Epithelial cell of proximal tubule (primary cell): ENCODE results near the gene SPACA5B. TPM values are rescaled to one million over a fixed set of nuclear protein-coding genes. Genes with fewer than 3 reads are reported as not detected.
"Not testable (repeated sequence)": the region's sequence is repeated elsewhere in the genome, so short reads cannot be mapped to it uniquely, and the experiment has no call there.

Experiments used
- DNase-seq: peaks from one replicate; pipeline ENCODE4 v3.0.0-alpha.2; 2011; ENCODE audit warnings: low read depth
- H3K4me3 ChIP-seq: 2 replicates; pipeline ENCODE4 v1.5.1; 2011; ENCODE audit warnings: low read depth, mild to moderate bottlenecking, low read length
- total RNA-seq: library from RNA; depleted of rRNA; stranded (reverse); fragments of >200 nt; gene quantifications from 2 replicates; pipeline ENCODE4 v1.2.3, GENCODE V29; 2015
- TF ChIP-seq, protein P1 (sequence below): conservative IDR thresholded peaks from 2 replicates; pipeline ENCODE4 v1.5.1; 2012; ENCODE audit warnings: low read depth, mild to moderate bottlenecking, low read length

Gene SPACA5B
- total RNA-seq, 1 donor from 2014 or later: not detected

DNA sequence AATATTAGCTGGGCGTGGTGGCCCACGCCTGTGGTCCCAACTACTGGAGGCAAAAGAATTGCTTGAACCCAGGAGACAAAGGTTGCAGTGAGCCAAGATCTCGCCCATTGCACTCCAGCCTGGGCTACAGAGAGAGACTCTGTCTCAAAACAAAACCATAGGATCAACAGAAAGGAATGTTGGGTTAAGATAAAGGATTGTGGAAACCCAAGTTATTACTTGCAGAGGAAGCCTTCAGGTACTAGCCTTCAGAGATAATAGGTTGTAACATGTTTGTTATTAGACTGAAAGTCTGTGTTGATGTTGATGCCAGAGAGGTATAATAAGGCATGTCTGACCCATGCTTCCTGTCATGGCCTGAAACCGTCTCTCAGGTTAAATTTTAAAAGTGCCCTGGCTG, 49.3 kb downstream of the SPACA5B start:
- TF ChIP-seq, protein P1, sequence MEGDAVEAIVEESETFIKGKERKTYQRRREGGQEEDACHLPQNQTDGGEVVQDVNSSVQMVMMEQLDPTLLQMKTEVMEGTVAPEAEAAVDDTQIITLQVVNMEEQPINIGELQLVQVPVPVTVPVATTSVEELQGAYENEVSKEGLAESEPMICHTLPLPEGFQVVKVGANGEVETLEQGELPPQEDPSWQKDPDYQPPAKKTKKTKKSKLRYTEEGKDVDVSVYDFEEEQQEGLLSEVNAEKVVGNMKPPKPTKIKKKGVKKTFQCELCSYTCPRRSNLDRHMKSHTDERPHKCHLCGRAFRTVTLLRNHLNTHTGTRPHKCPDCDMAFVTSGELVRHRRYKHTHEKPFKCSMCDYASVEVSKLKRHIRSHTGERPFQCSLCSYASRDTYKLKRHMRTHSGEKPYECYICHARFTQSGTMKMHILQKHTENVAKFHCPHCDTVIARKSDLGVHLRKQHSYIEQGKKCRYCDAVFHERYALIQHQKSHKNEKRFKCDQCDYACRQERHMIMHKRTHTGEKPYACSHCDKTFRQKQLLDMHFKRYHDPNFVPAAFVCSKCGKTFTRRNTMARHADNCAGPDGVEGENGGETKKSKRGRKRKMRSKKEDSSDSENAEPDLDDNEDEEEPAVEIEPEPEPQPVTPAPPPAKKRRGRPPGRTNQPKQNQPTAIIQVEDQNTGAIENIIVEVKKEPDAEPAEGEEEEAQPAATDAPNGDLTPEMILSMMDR: no peak
- no peak for DNase-seq

DNA sequence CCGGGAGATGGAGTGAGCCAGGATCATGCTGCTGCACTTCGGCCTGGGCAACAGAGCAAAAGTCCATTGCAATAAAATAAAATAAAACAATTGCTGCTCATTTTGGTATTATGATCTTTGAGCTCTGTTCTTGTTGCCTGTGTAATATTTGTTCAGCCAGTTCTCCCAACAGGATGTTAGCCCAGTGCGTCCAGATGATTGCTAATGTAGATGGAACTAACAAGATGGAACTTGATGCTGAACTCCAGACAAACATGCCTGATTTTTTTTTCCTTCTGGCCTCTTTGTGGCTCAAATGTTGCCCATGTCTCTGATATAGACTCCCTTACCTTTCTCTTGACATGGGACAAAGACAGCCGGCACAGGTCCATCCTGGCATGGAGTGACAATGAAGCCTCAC, 50.4 kb downstream of the SPACA5B start:
- DNase-seq: no peak
- TF ChIP-seq, protein P1: no peak

More for the DNA sequence above, 49.3 kb downstream of the SPACA5B start:
- H3K4me3 ChIP-seq: no peak overlapping the region

DNA sequence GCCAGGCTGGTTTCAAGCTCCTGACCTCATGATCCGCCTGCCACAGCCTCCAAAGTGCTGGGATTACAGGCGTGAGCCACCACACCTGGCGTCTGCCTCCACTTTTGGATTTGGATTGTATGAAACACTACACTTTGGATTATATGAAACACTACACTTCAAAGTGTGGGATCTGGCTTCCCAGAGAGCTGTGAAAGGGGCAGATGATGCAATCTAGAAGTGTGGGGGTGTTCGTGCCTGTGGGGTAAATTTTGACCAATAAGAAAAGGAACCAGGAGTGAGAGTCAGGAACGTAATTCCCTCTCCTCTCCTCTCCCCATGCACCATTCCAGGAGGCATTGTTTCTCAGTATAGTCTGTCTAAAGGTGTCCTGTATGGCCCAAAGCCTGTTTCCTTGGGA, 51.5 kb downstream of the SPACA5B start:
- not testable (repeated sequence) for H3K4me3 ChIP-seq, DNase-seq

More for the DNA sequence above, 50.4 kb downstream of the SPACA5B start:
- no peak overlapping the region for H3K4me3 ChIP-seq

Other genes with a start within 250 kb of the SPACA5B start
- gene ZNF182, start 126.6 kb upstream of the SPACA5B start, total RNA-seq: 2.4 TPM in 2 replicates
- gene SPACA5, start 123.6 kb upstream of the SPACA5B start, total RNA-seq: 0.51 TPM in 1 of 2 replicates, not detected in the other
- 1.5 and 3.1 TPM in 2 replicates for gene ZNF630, start 59.0 kb upstream of the SPACA5B start, total RNA-seq
- not detected in 2 replicates for gene SSX5, start 66.2 kb downstream of the SPACA5B start, total RNA-seq
- gene SSX1, start 124.8 kb downstream of the SPACA5B start, total RNA-seq: not detected in 2 replicates
- gene SSX3, start 226.1 kb downstream of the SPACA5B start, total RNA-seq: not detected in 2 replicates